Thyroid gland (tissue), 4 donors: Measurements from ENCODE around the gene HIVEP1. TPM values are rescaled to one million over a fixed set of nuclear protein-coding genes. Genes with fewer than 3 reads are reported as not detected.

Experiments used
- DNase-seq, 2 donors: peaks; one replicate each; pipeline ENCODE4 v3.0.0-alpha.2; 2019
- H3K27ac ChIP-seq, 3 donors: fragments of 200-600 bp; sonication (generic); 1 replicate in 2 of 3; 2 replicates in 1 of 3; pipeline ENCODE4 v1.5.1; 2016 to 2019; ENCODE audit warnings: mild to moderate bottlenecking in 1 of 3, moderate library complexity in 1 of 3
- H3K27me3 ChIP-seq: fragments of 200-600 bp; sonication (generic); one replicate; pipeline ENCODE4 v1.5.1; 2019
- H3K36me3 ChIP-seq, 2 donors: fragments of 200-600 bp; sonication (generic); one replicate each; pipeline ENCODE4 v1.5.1; 2016 to 2019
- H3K4me1 ChIP-seq, 2 donors: fragments of 200-600 bp; sonication (generic); one replicate each; pipeline ENCODE4 v1.5.1; 2017 to 2019
- H3K4me3 ChIP-seq, 3 donors: fragments of 200-600 bp; sonication (generic); replicated peaks in 1 of 3; 1 replicate in 2 of 3; 2 replicates in 1 of 3; pipeline ENCODE4 v1.5.1; 2016; ENCODE audit warnings: mild to moderate bottlenecking in 1 of 3
- H3K9me3 ChIP-seq: fragments of 200-600 bp; sonication (generic); one replicate; pipeline ENCODE4 v1.5.1; 2017
- CTCF ChIP-seq, 6 experiments: fragments of 200-600 bp in 3 of 6; fragments of 450-650 bp in 3 of 6; sonication (generic) in 3 of 6; IDR thresholded peaks; one replicate each; pipeline ENCODE4 v1.5.1; 2016 to 2019; ENCODE audit warnings: antibody characterized with exemption in 6 of 6, mild to moderate bottlenecking in 2 of 6, inconsistent platforms in 1 of 6, moderate library complexity in 1 of 6
- POLR2A ChIP-seq, 2 donors: fragments of 450-650 bp; IDR thresholded peaks; one replicate each; pipeline ENCODE4 v1.6.1; 2017; ENCODE audit warnings: antibody characterized with exemption in 2 of 2, mild to moderate bottlenecking in 2 of 2, moderate library complexity in 1 of 2
- WGBS, 2 donors: methylation state at CpG; one replicate each; pipeline ENCODE4 v1.1.5; 2017; 5-methylcytosine and 5-hydroxymethylcytosine counted together
- intact Hi-C: fragments of 100-400 bp; cut with DNase I; formaldehyde crosslinking; loops from one replicate; pipeline ENCODE4 v1.15.1; 2023
- total RNA-seq, 4 donors: library from RNA; depleted of rRNA; stranded (reverse); fragments of >200 nt; gene quantifications; one replicate each; pipeline ENCODE4 v1.2.3, GENCODE V29; 2016

HIVEP1 gene
- total RNA-seq, 4 donors from 2014 or later = 17.4 to 35.1 (median 29.0) TPM

DNA sequence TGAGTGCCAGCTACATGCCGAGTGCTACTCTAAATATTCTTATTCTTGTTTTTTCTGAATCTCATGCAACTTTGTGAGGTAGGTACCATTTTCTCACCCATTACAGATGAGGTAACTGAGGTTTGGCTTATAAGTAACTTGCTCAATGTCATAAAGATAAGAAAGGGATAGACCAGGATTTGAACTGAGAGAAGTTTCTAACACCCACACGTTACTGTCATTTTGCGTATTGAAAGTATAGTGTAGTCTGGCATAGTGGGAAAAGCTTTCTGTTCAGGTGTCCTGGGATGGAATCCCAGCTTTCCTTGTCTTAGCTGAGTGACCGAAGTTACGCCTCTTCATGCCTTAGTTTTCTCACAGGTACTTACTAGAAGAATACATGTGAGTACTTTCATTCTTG lies 50.5 kb downstream of the HIVEP1 start:
- no peaks in the 10 kb centered on the region for H3K27me3 ChIP-seq
- 96 to 98% methylated on average over 5 of the region's 5 CpGs for WGBS, 2 donors
- no peak overlapping the region for H3K4me3 ChIP-seq
- H3K36me3 ChIP-seq = no peaks in the 10 kb centered on the region
- no peaks in the 10 kb centered on the region for H3K9me3 ChIP-seq
- intact Hi-C loops = no loop called here
- TF ChIP-seq POLR2A (IDR thresholded peaks at IDR 0.05) (no peak), CTCF (IDR thresholded peaks at IDR 0.05) (no peak)
- H3K27ac ChIP-seq = no peak overlapping the region
- H3K4me1 ChIP-seq = no peaks in the 10 kb centered on the region
- no peak for DNase-seq

DNA sequence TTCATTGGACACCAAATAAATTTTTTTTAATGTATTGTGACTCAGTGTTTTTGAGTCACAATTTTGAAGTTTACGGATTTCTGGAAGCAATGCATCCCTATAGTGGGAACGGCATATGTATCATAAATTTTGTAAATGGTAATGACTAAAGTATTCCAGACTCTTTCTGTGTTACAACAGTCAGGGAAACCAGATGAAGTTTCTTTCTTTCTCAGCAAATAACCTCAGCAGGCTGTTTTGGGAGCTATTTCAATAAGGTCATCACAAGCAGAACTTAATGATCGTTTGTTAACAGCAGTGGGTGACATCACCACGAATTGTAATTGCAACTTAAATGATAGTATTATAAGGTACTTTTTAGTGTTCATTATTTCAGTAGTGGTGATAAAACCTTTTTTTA lies 52.0 kb downstream of the HIVEP1 start:
- no peak for DNase-seq
- Histone ChIP-seq H3K36me3 (no peaks in the 10 kb centered on the region), H3K27ac (no peak overlapping the region), H3K27me3 (no peaks in the 10 kb centered on the region), H3K4me1 (no peaks in the 10 kb centered on the region), H3K9me3 (no peaks in the 10 kb centered on the region), H3K4me3 (no peak overlapping the region)
- 91 to 93% methylated on average over 4 of the region's 4 CpGs for WGBS, 2 donors
- TF ChIP-seq CTCF (IDR thresholded peaks at IDR 0.05) = no peak
- intact Hi-C loops = no loop called here

DNA sequence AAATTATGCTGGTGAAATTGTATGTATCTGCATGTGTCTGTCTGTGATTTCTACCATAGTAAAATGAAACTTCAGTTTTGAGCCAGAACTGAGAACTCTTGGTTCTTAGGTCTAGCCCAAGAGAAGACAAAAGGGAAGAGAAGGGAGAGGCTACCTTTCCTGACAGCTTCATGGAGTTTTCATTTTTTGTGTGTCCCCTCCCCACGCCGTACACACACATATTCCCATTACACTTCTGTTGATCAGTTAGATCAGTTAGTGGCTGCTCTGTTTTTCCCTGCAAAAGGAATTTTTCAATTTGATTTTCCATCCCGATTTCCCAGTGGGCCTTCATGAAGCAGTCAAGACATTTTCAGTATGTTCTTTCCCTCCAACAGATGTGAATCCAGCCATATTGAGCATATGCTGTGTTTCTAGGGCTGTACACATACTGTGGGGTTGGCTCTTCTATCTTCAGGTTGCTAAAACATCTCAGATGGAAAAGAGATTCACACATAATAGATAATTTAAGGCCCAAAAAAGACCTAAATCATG lies 52.5 kb downstream of the HIVEP1 start:
- no peak for DNase-seq
- Histone ChIP-seq H3K36me3 (no peaks in the 10 kb centered on the region), H3K4me3 (no peak overlapping the region), H3K27me3 (no peaks in the 10 kb centered on the region), H3K4me1 (no peaks in the 10 kb centered on the region), H3K27ac (no peak overlapping the region), H3K9me3 (no peaks in the 10 kb centered on the region)
- 92 to 96% methylated on average over 3 of the region's 3 CpGs for WGBS, 2 donors
- TF ChIP-seq POLR2A (IDR thresholded peaks at IDR 0.05) = no peak
- no peak for TF ChIP-seq CTCF (IDR thresholded peaks at IDR 0.05)
- intact Hi-C loops = no loop called here

DNA sequence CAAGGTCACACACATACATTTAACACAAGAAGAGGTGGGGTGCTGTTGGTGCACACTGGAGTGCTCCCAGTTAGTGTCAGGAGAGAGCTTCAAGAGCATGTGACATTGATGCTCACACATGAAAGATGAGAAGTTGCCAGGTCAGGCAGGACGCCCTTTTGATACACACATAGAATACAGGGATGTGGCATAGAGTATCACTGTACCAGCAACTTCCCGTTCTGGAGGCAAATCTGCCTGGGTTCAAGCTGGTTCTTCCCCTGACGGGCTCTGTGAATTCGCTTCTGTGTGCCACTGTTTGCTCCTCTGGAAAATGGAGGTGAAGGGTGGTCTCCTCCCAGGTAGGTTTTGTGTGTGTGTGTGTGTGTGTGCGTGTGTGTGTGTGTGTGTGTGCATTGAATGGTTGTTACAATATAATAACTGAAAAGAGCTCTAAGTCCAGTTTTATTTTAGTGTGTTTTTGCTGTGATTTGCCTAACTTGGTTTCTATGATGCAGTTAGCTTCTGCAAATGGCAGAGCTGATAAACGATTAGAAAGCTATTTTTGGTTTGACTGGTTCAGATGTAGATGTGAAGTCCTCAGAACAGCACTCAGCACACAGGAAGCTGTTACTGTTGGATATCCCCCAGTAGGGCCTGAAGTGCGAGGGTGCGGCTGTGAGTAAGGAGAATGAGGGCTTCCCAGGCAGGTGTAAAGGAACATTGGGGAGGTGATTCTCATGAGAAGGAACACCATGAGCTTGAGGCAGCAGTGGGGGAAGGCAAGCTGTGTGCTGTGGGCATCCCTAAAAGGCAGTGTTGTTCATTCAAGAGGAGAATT lies 53.4 kb downstream of the HIVEP1 start:
- no peak for DNase-seq
- WGBS, 2 donors = 77 to 78% methylated on average over 8 of the region's 8 CpGs
- no peaks in the 10 kb centered on the region for H3K4me1 ChIP-seq
- no peak overlapping the region for H3K4me3 ChIP-seq
- no peak overlapping the region for H3K27ac ChIP-seq
- no peak for TF ChIP-seq POLR2A (IDR thresholded peaks at IDR 0.05)
- no peak for TF ChIP-seq CTCF (IDR thresholded peaks at IDR 0.05)
- H3K27me3 ChIP-seq = no peaks in the 10 kb centered on the region
- H3K9me3 ChIP-seq = no peaks in the 10 kb centered on the region
- intact Hi-C loops = no loop called here
- no peaks in the 10 kb centered on the region for H3K36me3 ChIP-seq

- DNase-seq = no peak
- no peaks in the 10 kb centered on the region for H3K9me3 ChIP-seq
- H3K4me1 ChIP-seq = no peaks in the 10 kb centered on the region
- H3K27me3 ChIP-seq = no peaks in the 10 kb centered on the region
- no peak overlapping the region for H3K27ac ChIP-seq
- intact Hi-C loops = no loop called here
- no peaks in the 10 kb centered on the region for H3K36me3 ChIP-seq
- H3K4me3 ChIP-seq = no peak overlapping the region
- no peak for TF ChIP-seq POLR2A (IDR thresholded peaks at IDR 0.05)
- no peak for TF ChIP-seq CTCF (IDR thresholded peaks at IDR 0.05)
Observed at GRCh38 chr6:12066297-12066696, 54.2 kb downstream of the HIVEP1 start.
